ENCODE results near the gene GTPBP2.
"Not testable (repeated sequence)": the region's sequence is repeated elsewhere in the genome, so short reads cannot be mapped to it uniquely, and the experiment has no call there.

GTPBP2 gene

DNA sequence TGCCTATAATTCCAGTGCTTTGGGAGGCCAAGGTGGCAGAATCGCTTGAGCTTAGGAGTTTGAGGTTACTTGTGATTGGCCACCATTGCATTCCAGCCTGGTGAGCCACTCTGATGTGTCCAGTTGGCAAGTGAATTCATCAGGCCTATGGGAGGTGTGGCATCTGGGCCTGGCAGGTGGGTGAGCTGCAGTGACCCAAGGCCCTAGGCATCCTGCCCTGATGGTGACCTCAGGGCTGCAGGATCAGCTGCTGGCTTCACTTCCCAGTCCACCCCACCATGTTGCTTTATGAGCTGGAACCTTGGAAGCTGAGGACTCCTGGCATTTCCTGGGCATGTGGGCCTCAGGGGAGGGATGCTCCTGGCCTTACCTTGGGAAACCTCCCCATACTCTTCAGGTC lies 36.3 kb upstream of the GTPBP2 start:
- no peaks in the 10 kb centered on the region for H3K27me3 ChIP-seq (ENCODE audit: insufficient read depth, poor library complexity, severe bottlenecking)
- H3K4me3 ChIP-seq (replicated peaks; ENCODE audit: insufficient read depth, low read length), result no peak overlapping the region
- TF ChIP-seq, protein P1, sequence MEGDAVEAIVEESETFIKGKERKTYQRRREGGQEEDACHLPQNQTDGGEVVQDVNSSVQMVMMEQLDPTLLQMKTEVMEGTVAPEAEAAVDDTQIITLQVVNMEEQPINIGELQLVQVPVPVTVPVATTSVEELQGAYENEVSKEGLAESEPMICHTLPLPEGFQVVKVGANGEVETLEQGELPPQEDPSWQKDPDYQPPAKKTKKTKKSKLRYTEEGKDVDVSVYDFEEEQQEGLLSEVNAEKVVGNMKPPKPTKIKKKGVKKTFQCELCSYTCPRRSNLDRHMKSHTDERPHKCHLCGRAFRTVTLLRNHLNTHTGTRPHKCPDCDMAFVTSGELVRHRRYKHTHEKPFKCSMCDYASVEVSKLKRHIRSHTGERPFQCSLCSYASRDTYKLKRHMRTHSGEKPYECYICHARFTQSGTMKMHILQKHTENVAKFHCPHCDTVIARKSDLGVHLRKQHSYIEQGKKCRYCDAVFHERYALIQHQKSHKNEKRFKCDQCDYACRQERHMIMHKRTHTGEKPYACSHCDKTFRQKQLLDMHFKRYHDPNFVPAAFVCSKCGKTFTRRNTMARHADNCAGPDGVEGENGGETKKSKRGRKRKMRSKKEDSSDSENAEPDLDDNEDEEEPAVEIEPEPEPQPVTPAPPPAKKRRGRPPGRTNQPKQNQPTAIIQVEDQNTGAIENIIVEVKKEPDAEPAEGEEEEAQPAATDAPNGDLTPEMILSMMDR (IDR thresholded peaks at IDR 0.05; ENCODE audit: insufficient read depth, low read length), result no peak
- TF ChIP-seq, protein P2, sequence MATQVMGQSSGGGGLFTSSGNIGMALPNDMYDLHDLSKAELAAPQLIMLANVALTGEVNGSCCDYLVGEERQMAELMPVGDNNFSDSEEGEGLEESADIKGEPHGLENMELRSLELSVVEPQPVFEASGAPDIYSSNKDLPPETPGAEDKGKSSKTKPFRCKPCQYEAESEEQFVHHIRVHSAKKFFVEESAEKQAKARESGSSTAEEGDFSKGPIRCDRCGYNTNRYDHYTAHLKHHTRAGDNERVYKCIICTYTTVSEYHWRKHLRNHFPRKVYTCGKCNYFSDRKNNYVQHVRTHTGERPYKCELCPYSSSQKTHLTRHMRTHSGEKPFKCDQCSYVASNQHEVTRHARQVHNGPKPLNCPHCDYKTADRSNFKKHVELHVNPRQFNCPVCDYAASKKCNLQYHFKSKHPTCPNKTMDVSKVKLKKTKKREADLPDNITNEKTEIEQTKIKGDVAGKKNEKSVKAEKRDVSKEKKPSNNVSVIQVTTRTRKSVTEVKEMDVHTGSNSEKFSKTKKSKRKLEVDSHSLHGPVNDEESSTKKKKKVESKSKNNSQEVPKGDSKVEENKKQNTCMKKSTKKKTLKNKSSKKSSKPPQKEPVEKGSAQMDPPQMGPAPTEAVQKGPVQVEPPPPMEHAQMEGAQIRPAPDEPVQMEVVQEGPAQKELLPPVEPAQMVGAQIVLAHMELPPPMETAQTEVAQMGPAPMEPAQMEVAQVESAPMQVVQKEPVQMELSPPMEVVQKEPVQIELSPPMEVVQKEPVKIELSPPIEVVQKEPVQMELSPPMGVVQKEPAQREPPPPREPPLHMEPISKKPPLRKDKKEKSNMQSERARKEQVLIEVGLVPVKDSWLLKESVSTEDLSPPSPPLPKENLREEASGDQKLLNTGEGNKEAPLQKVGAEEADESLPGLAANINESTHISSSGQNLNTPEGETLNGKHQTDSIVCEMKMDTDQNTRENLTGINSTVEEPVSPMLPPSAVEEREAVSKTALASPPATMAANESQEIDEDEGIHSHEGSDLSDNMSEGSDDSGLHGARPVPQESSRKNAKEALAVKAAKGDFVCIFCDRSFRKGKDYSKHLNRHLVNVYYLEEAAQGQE (IDR thresholded peaks at IDR 0.05; ENCODE audit: insufficient replicate concordance, low read depth), result no peak
- TF ChIP-seq POLR2AphosphoS5 (IDR thresholded peaks at IDR 0.05; ENCODE audit: low read depth), result no peak
- TF ChIP-seq SPI1 (IDR thresholded peaks at IDR 0.05; ENCODE audit: borderline replicate concordance, low read depth), result no peak
- no peak for TF ChIP-seq GABPA (IDR thresholded peaks at IDR 0.05; ENCODE audit: low read depth)
- no peak overlapping the region for H3K27ac ChIP-seq (replicated peaks)
- DNase-seq (ENCODE audit: low read depth in 1 of 2, low spot score in 1 of 2), result no peak

DNA sequence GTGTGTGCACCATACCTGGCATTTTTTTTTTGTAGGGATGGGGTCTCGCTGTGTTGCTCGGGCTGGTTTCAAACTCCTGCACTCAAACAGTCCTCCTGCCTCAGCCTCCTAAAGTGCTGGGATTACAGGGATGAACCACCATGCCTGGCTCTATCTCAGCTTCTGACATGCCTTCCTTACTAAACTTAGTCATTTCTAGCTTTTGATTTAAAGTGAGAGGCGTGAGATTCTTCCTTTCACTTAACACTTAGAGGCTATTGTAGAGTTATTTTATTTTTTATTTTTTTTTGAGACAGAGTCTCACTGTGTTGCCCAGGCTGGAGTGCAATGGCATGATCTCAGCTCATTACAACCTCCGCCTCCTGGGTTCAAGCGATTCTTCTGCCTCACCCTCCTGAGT lies 33.9 kb upstream of the GTPBP2 start:
- H3K27ac ChIP-seq (replicated peaks); H3K27me3 ChIP-seq (ENCODE audit: insufficient read depth, poor library complexity, severe bottlenecking); H3K4me3 ChIP-seq (replicated peaks; ENCODE audit: insufficient read depth, low read length); DNase-seq (ENCODE audit: low read depth in 1 of 2, low spot score in 1 of 2): not testable (repeated sequence)

DNA sequence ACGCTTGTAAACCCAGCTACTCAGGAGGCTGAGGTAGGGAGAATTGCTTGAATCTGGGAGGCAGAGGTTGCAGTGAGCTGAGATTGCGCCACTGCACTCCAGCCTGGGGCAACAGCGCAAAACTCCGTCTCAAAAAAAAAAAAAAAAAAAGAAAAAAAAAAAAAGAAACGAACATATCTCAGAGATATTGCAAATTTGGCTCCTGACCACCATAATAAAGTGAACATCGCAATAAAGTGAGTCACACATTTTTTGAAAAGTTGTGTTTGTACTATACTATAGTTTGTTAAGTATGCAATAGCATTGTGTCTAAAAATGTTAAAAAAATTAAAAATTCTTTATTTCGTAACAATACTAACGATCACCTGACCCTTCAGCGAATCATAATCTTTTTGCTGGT lies 29.1 kb upstream of the GTPBP2 start:
- DNase-seq (ENCODE audit: low read depth in 1 of 2, low spot score in 1 of 2), result no peak
- no peaks in the 10 kb centered on the region for H3K27me3 ChIP-seq (ENCODE audit: insufficient read depth, poor library complexity, severe bottlenecking)
- H3K4me3 ChIP-seq (replicated peaks; ENCODE audit: insufficient read depth, low read length), result no peak overlapping the region
- TF ChIP-seq SPI1 (IDR thresholded peaks at IDR 0.05; ENCODE audit: borderline replicate concordance, low read depth), result no peak
- TF ChIP-seq, protein P2 (IDR thresholded peaks at IDR 0.05; ENCODE audit: insufficient replicate concordance, low read depth), result no peak
- no peak for TF ChIP-seq POLR2AphosphoS5 (IDR thresholded peaks at IDR 0.05; ENCODE audit: low read depth)
- no peak for TF ChIP-seq GABPA (IDR thresholded peaks at IDR 0.05; ENCODE audit: low read depth)
- TF ChIP-seq, protein P1 (IDR thresholded peaks at IDR 0.05; ENCODE audit: insufficient read depth, low read length), result no peak
- peak overlapping the region; percentile 8; the same call in 1 of the 2 replicates for H3K27ac ChIP-seq (replicated peaks)

DNA sequence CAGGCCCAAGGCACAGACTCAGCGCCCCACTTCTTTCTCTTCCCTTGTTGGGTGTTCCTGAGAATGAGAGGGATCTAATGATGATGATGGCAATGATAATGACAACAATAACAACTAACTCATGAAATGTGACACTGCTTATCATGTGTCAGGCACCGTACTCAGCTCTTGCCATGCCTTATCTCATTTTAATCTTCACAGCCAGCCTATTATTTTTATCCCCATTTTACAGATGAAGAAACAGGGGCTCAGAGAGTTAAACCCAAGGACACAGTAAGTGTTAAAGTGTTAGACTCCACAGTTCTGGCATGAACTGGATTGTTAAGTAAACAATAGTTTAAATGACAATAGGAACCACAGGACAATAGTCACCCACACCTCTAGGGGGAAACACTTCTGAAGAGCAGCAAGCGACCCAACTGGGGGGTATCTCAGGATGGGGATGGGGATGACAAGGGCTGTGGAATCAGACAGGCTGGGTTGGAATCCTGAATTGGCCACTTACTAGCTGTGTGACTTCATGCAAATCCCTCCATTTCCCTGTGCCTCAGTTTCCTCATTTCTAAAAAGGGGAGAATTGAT lies 28.2 kb upstream of the GTPBP2 start:
- H3K27ac ChIP-seq (replicated peaks), result no peak overlapping the region

DNA sequence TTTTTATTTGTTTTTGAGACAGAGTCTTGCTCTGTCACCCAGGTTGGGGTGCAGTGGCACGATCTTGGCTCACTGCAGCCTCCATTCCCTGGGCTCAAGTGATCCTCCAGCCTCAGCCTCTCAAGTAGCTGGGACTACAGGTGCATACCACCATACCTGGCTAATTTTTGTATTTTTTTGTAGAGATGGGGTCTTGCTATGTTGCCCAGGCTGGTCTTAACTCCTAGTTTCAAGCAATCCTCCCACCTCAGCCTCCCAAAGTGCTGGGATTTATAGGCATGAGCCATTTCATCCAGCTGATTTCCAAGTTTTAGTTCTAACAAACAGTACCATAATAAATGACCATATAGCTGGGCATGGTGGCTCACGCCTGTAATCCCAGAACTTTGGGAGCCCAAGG lies 23.8 kb upstream of the GTPBP2 start:
- H3K4me3 ChIP-seq (replicated peaks; ENCODE audit: insufficient read depth, low read length); DNase-seq (ENCODE audit: low read depth in 1 of 2, low spot score in 1 of 2); H3K27me3 ChIP-seq (ENCODE audit: insufficient read depth, poor library complexity, severe bottlenecking); H3K27ac ChIP-seq (replicated peaks): not testable (repeated sequence)

More for the DNA sequence above, 28.2 kb upstream of the GTPBP2 start:
- H3K27me3 ChIP-seq (ENCODE audit: insufficient read depth, poor library complexity, severe bottlenecking), result no peaks in the 10 kb centered on the region
- no peak for TF ChIP-seq SPI1 (IDR thresholded peaks at IDR 0.05; ENCODE audit: borderline replicate concordance, low read depth)
- TF ChIP-seq, protein P2 (IDR thresholded peaks at IDR 0.05; ENCODE audit: insufficient replicate concordance, low read depth), result no peak
- TF ChIP-seq POLR2AphosphoS5 (IDR thresholded peaks at IDR 0.05; ENCODE audit: low read depth), result no peak
- TF ChIP-seq, protein P1 (IDR thresholded peaks at IDR 0.05; ENCODE audit: insufficient read depth, low read length), result no peak
- TF ChIP-seq GABPA (IDR thresholded peaks at IDR 0.05; ENCODE audit: low read depth), result no peak
- no peak overlapping the region for H3K4me3 ChIP-seq (replicated peaks; ENCODE audit: insufficient read depth, low read length)
- DNase-seq (ENCODE audit: low read depth in 1 of 2, low spot score in 1 of 2), result no peak

All from HL-60 (cell line).